ENCODE measurements around the gene SKA1. TPM values are rescaled to one million over a fixed set of nuclear protein-coding genes. Genes with fewer than 3 reads are reported as not detected.

The SKA1 gene
- total and polyA plus RNA-seq, 9 of the 15 experiments (the other 6 are each of a cell fraction or from before 2014, with no cell fraction given), result 27.8 to 67.2 (median 41.9) TPM

- TF ChIP-seq MNT (conservative IDR thresholded peaks at IDR 0.05), result peak; percentile 46 to 66
- TF ChIP-seq NRF1 (conservative IDR thresholded peaks at IDR 0.05 in 1 of 2, IDR thresholded peaks at IDR 0.05 in 1 of 2), result peak; percentile 55 to 60
- no peak for TF ChIP-seq FOXP4 (CRISPR knock-in tag; IDR thresholded peaks at IDR 0.05; ENCODE audit: borderline replicate concordance)
- no peak for TF ChIP-seq NCOA4 (IDR thresholded peaks at IDR 0.05; ENCODE audit: partially characterized antibody)
- TF ChIP-seq ZNF175 (CRISPR knock-in tag; IDR thresholded peaks at IDR 0.05; ENCODE audit: low read depth), result peak; percentile 81
- no peak for TF ChIP-seq ZNF407 (IDR thresholded peaks at IDR 0.05; ENCODE audit: low read depth)
- TF ChIP-seq POLR2B (IDR thresholded peaks at IDR 0.05; ENCODE audit: low read depth, partially characterized antibody), result no peak
- TF ChIP-seq TFAP4 (CRISPR knock-in tag; IDR thresholded peaks at IDR 0.05; ENCODE audit: borderline replicate concordance), result peak; percentile 76
- TF ChIP-seq ZNF280A (IDR thresholded peaks at IDR 0.05; ENCODE audit: low read depth, partially characterized antibody), result peak; percentile 98
- no peak for TF ChIP-seq KAT2B (IDR thresholded peaks at IDR 0.05; ENCODE audit: low read depth, low read length)
- TF ChIP-seq FOXJ2 (tag; IDR thresholded peaks at IDR 0.05), result peak; percentile 29; the same call in 1 of the 2 replicates
These were observed 50.2 kb downstream of the SKA1 start (continued) for GRCh38 chr18:50424877-50425690.
